AG10803 (cell line): ENCODE measurements around the gene WIPI1.

ENCODE experiments used
- DNase-seq: peaks from one replicate; pipeline ENCODE4 v3.0.0; 2010; ENCODE audit warnings: low read depth
- H3K4me3 ChIP-seq: 2 replicates; pipeline ENCODE4 v1.5.1; 2011; ENCODE audit warnings: mild to moderate bottlenecking, low read length, control low read depth
- CTCF ChIP-seq: conservative IDR thresholded peaks from 2 replicates; pipeline ENCODE4 v1.5.1; 2011; ENCODE audit warnings: mild to moderate bottlenecking, low read length, control low read depth, inconsistent platforms

The WIPI1 gene

GRCh38 chr17:68385490-68386215, 71.6 kb downstream of the WIPI1 start:
- no peak for TF ChIP-seq CTCF
- DNase-seq = no peak
- H3K4me3 ChIP-seq = no peak overlapping the region

- TF ChIP-seq CTCF = no peak
- no peak overlapping the region for H3K4me3 ChIP-seq
- DNase-seq = no peak
These were observed 72.4 kb downstream of the WIPI1 start for GRCh38 chr17:68384941-68385340.

- no peak for TF ChIP-seq CTCF
- peak; percentile 38 for DNase-seq
- no peak overlapping the region for H3K4me3 ChIP-seq
These were observed 72.8 kb downstream of the WIPI1 start for GRCh38 chr17:68384471-68384870.

- H3K4me3 ChIP-seq = peak overlapping the region; percentile 1; the same call in 1 of the 2 replicates
- TF ChIP-seq CTCF = no peak
- DNase-seq = peak; percentile 96
These were observed 73.6 kb downstream of the WIPI1 start for GRCh38 chr17:68383443-68384321.

- no peak for TF ChIP-seq CTCF
- H3K4me3 ChIP-seq = no peak overlapping the region
- no peak for DNase-seq
These were observed 74.2 kb downstream of the WIPI1 start for GRCh38 chr17:68383120-68383442.

- DNase-seq = peak; percentile 8
- no peak for TF ChIP-seq CTCF
- no peak overlapping the region for H3K4me3 ChIP-seq
These were observed 74.7 kb downstream of the WIPI1 start for GRCh38 chr17:68382582-68383085.
